ENCODE results near the gene NHS.

Gene NHS

GRCh38 chrX:17710871-17711301 is 335.9 kb downstream of the NHS start:
- Histone ChIP-seq H3K4me1 (ENCODE audit: control insufficient read depth, low read length) (no peaks in the 10 kb centered on the region), H3K9me3 (ENCODE audit: control insufficient read depth, insufficient read depth, low read length) (no peaks in the 10 kb centered on the region), H3K9me2 (replicated peaks; ENCODE audit: control insufficient read depth, low read length) (no peaks in the 10 kb centered on the region), H3K27me3 (ENCODE audit: control insufficient read depth, low read length) (no peaks in the 10 kb centered on the region), H3K4me3 (ENCODE audit: low read length) (no peak overlapping the region), H4K20me1 (ENCODE audit: control insufficient read depth, insufficient read depth, low read depth, low read length) (no peaks in the 10 kb centered on the region), H3K4me2 (ENCODE audit: low read length) (no peak overlapping the region), H3K79me2 (ENCODE audit: control insufficient read depth, low read length) (no peaks in the 10 kb centered on the region), H3K36me3 (ENCODE audit: control insufficient read depth, low read length) (no peaks in the 10 kb centered on the region), H3F3A (ENCODE audit: control insufficient read depth, insufficient read depth) (no peaks in the 10 kb centered on the region), H3K27ac (ENCODE audit: low read depth, low read length) (no peak overlapping the region)
- TF ChIP-seq EZH2phosphoT487 (IDR thresholded peaks at IDR 0.05; ENCODE audit: borderline replicate concordance, low read length): no peak
- no peak for TF ChIP-seq CTCF (IDR thresholded peaks at IDR 0.05; ENCODE audit: low read depth, low read length, poor library complexity, severe bottlenecking)

- H3K4me1 ChIP-seq (ENCODE audit: control insufficient read depth, low read length): no peaks in the 10 kb centered on the region
- H3K9me3 ChIP-seq (ENCODE audit: control insufficient read depth, insufficient read depth, low read length): no peaks in the 10 kb centered on the region
- no peak for TF ChIP-seq CTCF (IDR thresholded peaks at IDR 0.05; ENCODE audit: low read depth, low read length, poor library complexity, severe bottlenecking)
- H3K4me3 ChIP-seq (ENCODE audit: low read length): no peak overlapping the region
- no peaks in the 10 kb centered on the region for H3K79me2 ChIP-seq (ENCODE audit: control insufficient read depth, low read length)
- no peaks in the 10 kb centered on the region for H3F3A ChIP-seq (ENCODE audit: control insufficient read depth, insufficient read depth)
- no peak overlapping the region for H3K4me2 ChIP-seq (ENCODE audit: low read length)
- no peak overlapping the region for H3K27ac ChIP-seq (ENCODE audit: low read depth, low read length)
- H3K9me2 ChIP-seq (replicated peaks; ENCODE audit: control insufficient read depth, low read length): no peaks in the 10 kb centered on the region
- H4K20me1 ChIP-seq (ENCODE audit: control insufficient read depth, insufficient read depth, low read depth, low read length): no peaks in the 10 kb centered on the region
- no peaks in the 10 kb centered on the region for H3K27me3 ChIP-seq (ENCODE audit: control insufficient read depth, low read length)
- no peaks in the 10 kb centered on the region for H3K36me3 ChIP-seq (ENCODE audit: control insufficient read depth, low read length)
Measured at GRCh38 chrX:17713288-17713687, 338.3 kb downstream of the NHS start.

DNA sequence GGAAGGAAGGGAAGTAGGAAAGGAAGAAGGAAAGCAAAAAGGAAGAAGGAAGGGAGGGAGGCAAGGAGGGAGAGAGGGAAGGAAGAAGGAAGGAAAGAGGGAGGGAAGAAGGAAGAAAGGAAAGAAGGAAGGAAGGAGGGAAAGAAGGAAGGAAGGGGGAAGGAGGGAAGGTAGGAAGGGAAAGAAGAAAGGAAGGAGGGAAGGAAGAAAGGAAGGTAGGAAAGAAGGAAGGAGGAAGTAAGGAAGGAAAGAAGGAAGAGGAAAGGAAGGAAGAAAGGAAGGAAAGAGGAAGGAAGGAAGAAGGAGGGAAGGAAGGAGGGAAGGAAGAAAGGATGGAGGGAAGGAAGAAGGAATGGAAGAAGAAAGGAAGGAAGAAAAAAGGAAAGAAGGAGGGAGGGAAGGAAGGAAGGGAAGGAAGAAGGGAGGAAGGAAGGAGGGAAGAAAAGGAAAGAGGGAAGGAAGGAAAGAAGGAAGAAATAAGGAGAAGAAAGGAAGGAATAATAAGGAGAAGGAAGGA is 343.7 kb downstream of the NHS start:
- Histone ChIP-seq H3K79me2 (ENCODE audit: control insufficient read depth, low read length) (no peaks in the 10 kb centered on the region), H3K4me1 (ENCODE audit: control insufficient read depth, low read length) (no peaks in the 10 kb centered on the region), H3K36me3 (ENCODE audit: control insufficient read depth, low read length) (no peaks in the 10 kb centered on the region), H4K20me1 (ENCODE audit: control insufficient read depth, insufficient read depth, low read depth, low read length) (no peaks in the 10 kb centered on the region), H3K4me3 (ENCODE audit: low read length) (no peak overlapping the region), H3K9me3 (ENCODE audit: control insufficient read depth, insufficient read depth, low read length) (no peaks in the 10 kb centered on the region), H3F3A (ENCODE audit: control insufficient read depth, insufficient read depth) (no peaks in the 10 kb centered on the region), H3K27me3 (ENCODE audit: control insufficient read depth, low read length) (no peaks in the 10 kb centered on the region), H3K4me2 (ENCODE audit: low read length) (no peak overlapping the region), H3K9me2 (replicated peaks; ENCODE audit: control insufficient read depth, low read length) (no peaks in the 10 kb centered on the region), H3K27ac (ENCODE audit: low read depth, low read length) (no peak overlapping the region)
- no peak for TF ChIP-seq CTCF (IDR thresholded peaks at IDR 0.05; ENCODE audit: low read depth, low read length, poor library complexity, severe bottlenecking)
- TF ChIP-seq EZH2phosphoT487 (IDR thresholded peaks at IDR 0.05; ENCODE audit: borderline replicate concordance, low read length): no peak

- H3F3A ChIP-seq (ENCODE audit: control insufficient read depth, insufficient read depth): no peaks in the 10 kb centered on the region
- H3K79me2 ChIP-seq (ENCODE audit: control insufficient read depth, low read length): no peaks in the 10 kb centered on the region
- H3K4me2 ChIP-seq (ENCODE audit: low read length): no peak overlapping the region
- H3K27me3 ChIP-seq (ENCODE audit: control insufficient read depth, low read length): no peaks in the 10 kb centered on the region
- no peak overlapping the region for H3K4me3 ChIP-seq (ENCODE audit: low read length)
- TF ChIP-seq EZH2phosphoT487 (IDR thresholded peaks at IDR 0.05; ENCODE audit: borderline replicate concordance, low read length) (no peak), CTCF (IDR thresholded peaks at IDR 0.05; ENCODE audit: low read depth, low read length, poor library complexity, severe bottlenecking) (no peak)
- no peak overlapping the region for H3K27ac ChIP-seq (ENCODE audit: low read depth, low read length)
- no peaks in the 10 kb centered on the region for H3K9me2 ChIP-seq (replicated peaks; ENCODE audit: control insufficient read depth, low read length)
- no peaks in the 10 kb centered on the region for H3K9me3 ChIP-seq (ENCODE audit: control insufficient read depth, insufficient read depth, low read length)
- H3K4me1 ChIP-seq (ENCODE audit: control insufficient read depth, low read length): no peaks in the 10 kb centered on the region
- H3K36me3 ChIP-seq (ENCODE audit: control insufficient read depth, low read length): no peaks in the 10 kb centered on the region
- no peaks in the 10 kb centered on the region for H4K20me1 ChIP-seq (ENCODE audit: control insufficient read depth, insufficient read depth, low read depth, low read length)
Measured at GRCh38 chrX:17719711-17720110, 344.7 kb downstream of the NHS start.

All from DOHH2 (cell line).